ENCODE results near the gene LINC01488. TPM values are rescaled to one million over a fixed set of nuclear protein-coding genes. Genes with fewer than 3 reads are reported as not detected.

Gene LINC01488
- total RNA-seq, 6 donors from 2014 or later: not detected

DNA sequence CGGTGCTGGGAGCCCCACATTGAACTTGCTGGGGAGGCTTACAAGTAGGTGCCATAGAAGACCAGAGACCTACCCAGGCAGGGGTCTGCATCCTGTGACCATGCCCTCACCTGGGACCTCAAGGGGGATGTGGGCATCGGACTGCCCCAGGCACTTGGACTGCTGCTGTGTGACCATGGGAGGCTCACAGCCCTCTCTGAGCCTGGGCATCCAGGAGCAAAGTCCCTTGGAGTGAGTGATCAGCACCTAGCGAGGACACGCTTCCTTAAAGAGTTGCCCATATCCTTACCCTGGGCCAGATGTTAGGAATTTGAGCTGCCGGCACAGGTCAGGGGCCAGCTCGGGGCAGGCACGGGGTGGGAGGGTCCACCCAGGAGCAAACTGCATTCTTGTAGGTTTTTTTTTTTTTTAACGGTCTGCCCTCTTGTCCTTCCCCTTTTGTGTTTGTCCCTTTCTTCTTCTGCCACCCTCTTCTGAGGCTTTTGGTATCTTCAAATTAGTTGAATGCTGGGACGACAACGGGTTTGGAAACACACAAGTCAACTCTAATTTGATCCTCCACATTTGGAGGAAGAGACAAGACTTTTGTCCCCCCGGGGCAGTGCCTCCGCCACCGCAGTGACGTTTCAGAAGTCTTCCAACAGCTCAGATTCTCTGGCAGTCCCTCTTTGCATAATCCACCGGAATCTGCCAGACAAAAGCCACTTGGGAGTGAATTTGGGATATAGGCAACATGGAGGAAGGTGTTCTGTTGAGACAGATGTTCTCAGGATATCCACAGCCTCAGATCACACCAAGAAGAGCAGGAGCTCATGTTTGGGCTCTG, 46.1 kb upstream of the LINC01488 start:
- H3K4me3 ChIP-seq: no peak overlapping the region
- no peak for ATAC-seq (ENCODE audit: low FRiP score in 2 of 2)
- no peak for DNase-seq
- H3K4me1 ChIP-seq: peaks cover 0 to 5% (median 0%) of the 10 kb centered on the region in 4 donors
- H3K9me3 ChIP-seq: no peaks in the 10 kb centered on the region
- H3K27me3 ChIP-seq: no peaks in the 10 kb centered on the region
- H3K36me3 ChIP-seq: no peaks in the 10 kb centered on the region
- TF ChIP-seq, protein P1, sequence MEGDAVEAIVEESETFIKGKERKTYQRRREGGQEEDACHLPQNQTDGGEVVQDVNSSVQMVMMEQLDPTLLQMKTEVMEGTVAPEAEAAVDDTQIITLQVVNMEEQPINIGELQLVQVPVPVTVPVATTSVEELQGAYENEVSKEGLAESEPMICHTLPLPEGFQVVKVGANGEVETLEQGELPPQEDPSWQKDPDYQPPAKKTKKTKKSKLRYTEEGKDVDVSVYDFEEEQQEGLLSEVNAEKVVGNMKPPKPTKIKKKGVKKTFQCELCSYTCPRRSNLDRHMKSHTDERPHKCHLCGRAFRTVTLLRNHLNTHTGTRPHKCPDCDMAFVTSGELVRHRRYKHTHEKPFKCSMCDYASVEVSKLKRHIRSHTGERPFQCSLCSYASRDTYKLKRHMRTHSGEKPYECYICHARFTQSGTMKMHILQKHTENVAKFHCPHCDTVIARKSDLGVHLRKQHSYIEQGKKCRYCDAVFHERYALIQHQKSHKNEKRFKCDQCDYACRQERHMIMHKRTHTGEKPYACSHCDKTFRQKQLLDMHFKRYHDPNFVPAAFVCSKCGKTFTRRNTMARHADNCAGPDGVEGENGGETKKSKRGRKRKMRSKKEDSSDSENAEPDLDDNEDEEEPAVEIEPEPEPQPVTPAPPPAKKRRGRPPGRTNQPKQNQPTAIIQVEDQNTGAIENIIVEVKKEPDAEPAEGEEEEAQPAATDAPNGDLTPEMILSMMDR (IDR thresholded peaks at IDR 0.05): no peak
- TF ChIP-seq POLR2A (IDR thresholded peaks at IDR 0.05) (no peak), EP300 (IDR thresholded peaks at IDR 0.05) (no peak), POLR2AphosphoS5 (IDR thresholded peaks at IDR 0.05) (no peak)
- H3K27ac ChIP-seq: no peak overlapping the region
- WGBS, 2 donors: 64 to 77% methylated on average over 15 of the region's 15 CpGs

DNA sequence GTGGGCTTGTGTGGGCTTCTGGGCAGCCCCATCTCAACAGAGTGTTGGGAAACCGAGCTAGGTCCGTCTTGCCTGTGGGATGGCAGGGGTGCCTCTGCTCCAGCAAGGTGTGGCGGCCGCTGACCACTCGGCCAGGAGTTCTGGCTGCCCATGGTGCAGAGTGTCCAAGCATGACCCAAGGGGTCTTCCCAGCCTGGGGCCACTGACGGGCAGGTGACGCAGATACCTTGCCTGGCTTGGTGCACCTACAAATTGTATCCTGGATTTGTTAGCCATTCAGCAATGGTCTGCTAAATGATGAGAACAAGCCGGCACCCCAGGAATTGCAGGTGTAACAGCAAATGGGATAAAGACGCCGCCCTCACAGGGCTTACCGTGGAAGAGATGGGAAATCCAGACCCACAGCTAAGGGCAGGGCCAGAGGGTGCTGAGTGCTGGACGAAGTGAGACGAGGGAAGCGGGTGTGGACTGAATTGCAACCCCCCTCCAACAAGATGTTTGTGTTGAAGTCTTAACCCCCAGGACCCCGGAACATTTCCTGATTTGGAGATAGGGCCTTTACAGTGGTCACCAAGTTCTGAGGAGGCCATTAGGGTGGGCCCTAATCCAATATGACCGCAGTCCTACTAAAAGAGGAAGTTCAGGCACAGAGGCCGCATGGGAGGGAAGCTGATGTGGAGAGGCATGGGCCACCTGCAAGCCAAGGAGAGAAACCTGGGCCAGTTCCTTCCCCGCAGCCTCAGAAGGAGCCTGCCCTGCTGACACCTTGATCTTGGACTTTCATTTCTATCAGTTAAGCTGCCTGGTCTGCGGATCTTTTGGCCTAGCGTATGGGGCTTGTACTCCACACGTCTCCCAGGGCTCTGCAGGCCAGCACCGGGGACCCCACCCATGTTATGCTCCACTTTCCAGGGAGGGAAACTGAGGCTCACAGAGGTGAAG, 45.2 kb upstream of the LINC01488 start:
- DNase-seq (no peak), ATAC-seq (ENCODE audit: low FRiP score in 2 of 2) (no peak)
- H3K27ac ChIP-seq: no peak overlapping the region
- no peaks in the 10 kb centered on the region for H3K9me3 ChIP-seq
- H3K36me3 ChIP-seq: no peaks in the 10 kb centered on the region
- no peaks in the 10 kb centered on the region for H3K27me3 ChIP-seq
- 83 to 89% methylated on average over 14 to 22 of the region's 22 CpGs for WGBS, 2 donors
- TF ChIP-seq EP300 (IDR thresholded peaks at IDR 0.05) (no peak), POLR2A (IDR thresholded peaks at IDR 0.05) (no peak)
- H3K4me3 ChIP-seq: no peak overlapping the region
- peaks cover 0 to 5% (median 0%) of the 10 kb centered on the region in 4 donors for H3K4me1 ChIP-seq

DNA sequence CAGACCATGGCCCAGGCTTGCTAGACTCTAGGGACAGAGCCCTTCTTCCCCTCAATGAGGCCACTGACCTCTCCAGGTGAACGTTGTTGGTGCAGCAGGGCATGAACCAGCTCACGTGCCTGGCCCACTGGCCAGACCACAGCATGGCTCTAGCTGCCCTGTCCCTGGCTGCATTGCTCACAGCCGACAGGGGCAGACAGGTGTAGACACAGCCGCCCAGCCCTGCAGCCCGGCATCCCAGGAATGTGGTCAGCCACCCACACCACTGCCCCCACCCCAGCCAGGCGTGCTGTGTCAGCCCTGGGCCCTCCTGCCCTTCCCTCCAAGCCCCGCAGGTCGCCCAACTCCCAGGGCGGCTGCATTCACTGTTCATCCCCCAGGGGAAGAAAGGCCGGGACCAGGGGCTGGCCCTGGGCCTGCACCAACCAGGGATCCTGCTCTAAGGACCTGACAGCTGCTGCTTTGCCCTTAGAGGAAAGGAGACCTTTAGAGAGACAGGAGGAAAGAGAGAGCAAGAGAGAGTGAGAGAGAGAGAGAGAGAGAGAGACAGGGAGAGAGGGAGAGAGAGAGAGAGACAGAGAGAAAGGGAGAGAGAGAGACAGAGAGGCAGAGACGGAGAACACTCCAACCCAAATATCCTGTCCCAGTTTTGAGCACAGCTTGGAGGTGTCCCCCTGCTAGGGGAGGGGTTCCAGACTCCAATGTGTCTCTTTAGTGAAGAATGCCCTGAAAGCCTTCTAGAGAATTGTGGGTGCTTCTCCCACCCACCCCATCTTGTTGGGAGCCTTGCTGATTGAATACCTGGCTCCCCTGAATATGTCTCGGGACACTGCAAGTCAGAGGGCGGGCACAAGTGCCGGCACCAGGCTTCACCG, 44.2 kb upstream of the LINC01488 start:
- WGBS, 2 donors: 72 to 80% methylated on average over 8 to 13 of the region's 15 CpGs
- Histone ChIP-seq H3K27ac (peak overlapping the region in 1 of 4 donors; percentile 33), H3K27me3 (no peaks in the 10 kb centered on the region), H3K4me3 (no peak overlapping the region), H3K36me3 (no peaks in the 10 kb centered on the region), H3K9me3 (no peaks in the 10 kb centered on the region), H3K4me1 (peaks cover 2 to 5% (median 3%) of the 10 kb centered on the region in 4 donors)
- TF ChIP-seq POLR2AphosphoS5 (IDR thresholded peaks at IDR 0.05): no peak
- TF ChIP-seq, protein P1 (IDR thresholded peaks at IDR 0.05): peak in 2 of 6 experiments; percentile 16 to 73
- peak; percentile 34 to 88 for ATAC-seq (ENCODE audit: low FRiP score in 2 of 2)
- DNase-seq: peak in 1 of 2 donors; percentile 87

DNA sequence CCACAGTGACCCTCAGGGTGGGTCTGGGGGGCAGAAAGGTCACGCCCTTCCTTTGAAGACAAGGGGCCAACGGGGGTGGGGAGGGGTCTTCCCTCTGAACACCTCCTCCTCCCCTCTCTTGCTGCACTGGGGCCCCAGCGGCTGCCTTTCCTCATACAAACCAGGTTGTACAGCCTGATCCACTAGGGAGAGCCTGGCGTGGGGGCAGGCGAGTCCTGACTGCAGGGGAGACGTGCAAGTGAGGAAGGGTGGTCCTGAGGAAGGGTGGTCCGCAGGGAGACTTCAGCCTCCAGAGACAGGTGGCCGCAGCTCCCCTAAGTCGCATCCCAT, 43.6 kb upstream of the LINC01488 start:
- H3K27ac ChIP-seq: peak overlapping the region in 1 of 4 donors; percentile 33
- ATAC-seq (ENCODE audit: low FRiP score in 2 of 2): no peak
- WGBS, 2 donors: 91 to 93% methylated on average over 2 to 9 of the region's 9 CpGs
- no peaks in the 10 kb centered on the region for H3K36me3 ChIP-seq
- H3K27me3 ChIP-seq: no peaks in the 10 kb centered on the region
- H3K4me3 ChIP-seq: no peak overlapping the region
- H3K4me1 ChIP-seq: peaks cover 8 to 11% (median 9%) of the 10 kb centered on the region in 4 donors
- DNase-seq: no peak
- H3K9me3 ChIP-seq: no peaks in the 10 kb centered on the region
- TF ChIP-seq, protein P1 (IDR thresholded peaks at IDR 0.05): no peak
- no peak for TF ChIP-seq POLR2A (IDR thresholded peaks at IDR 0.05)
- no peak for TF ChIP-seq EP300 (IDR thresholded peaks at IDR 0.05)
- no peak for TF ChIP-seq POLR2AphosphoS5 (IDR thresholded peaks at IDR 0.05)

All from upper lobe of left lung (tissue), 6 donors.